Cardiac atrium fibroblast (primary cell): ENCODE measurements around the gene TAF1D. TPM values are rescaled to one million over a fixed set of nuclear protein-coding genes. Genes with fewer than 3 reads are reported as not detected.

Experiments
- total RNA-seq: library from RNA; depleted of rRNA; stranded (reverse); fragments of >200 nt; gene quantifications from 2 replicates; pipeline ENCODE4 v1.2.3, GENCODE V29; 2015

TAF1D gene, protein sequence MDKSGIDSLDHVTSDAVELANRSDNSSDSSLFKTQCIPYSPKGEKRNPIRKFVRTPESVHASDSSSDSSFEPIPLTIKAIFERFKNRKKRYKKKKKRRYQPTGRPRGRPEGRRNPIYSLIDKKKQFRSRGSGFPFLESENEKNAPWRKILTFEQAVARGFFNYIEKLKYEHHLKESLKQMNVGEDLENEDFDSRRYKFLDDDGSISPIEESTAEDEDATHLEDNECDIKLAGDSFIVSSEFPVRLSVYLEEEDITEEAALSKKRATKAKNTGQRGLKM
- 93.0 and 101 TPM in 2 replicates for total RNA-seq

DNA sequence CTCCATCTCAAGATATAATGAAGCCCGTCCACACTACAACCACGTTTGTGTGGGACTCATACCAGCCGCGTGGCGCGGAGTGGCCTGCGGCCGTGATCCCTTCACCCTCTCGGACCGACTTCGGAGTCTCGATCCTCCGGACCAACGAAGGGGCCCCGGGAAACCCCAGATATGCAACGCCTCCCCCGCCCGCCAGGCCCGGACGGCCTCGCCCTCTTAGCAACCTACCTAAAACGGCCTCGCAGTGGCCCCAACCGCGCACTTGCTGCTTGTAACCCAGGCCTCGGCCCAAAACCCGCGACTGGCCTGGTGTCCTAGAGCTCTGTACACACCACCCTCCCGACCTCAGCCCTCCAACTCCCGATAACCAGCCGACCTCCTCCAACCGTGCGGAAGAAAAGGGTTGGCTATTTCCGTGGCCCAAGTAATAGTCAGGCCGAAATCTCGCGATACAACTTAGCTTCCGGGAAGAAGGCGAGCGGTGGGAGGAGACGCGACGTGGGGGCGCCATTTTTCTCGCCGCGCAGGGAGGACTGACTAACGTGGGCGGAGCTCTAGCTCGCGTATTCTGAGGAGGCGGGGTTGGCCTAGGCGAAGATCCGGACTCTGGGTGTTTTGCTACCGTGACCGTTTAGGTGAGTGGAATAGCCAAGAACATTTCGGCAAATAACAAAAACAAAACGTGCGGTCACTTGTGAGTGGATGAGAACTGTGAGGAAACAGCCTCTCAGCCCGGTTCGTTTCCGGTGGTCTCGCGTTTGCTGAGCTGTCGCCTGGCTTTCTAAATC lies at the start of gene TAF1D, which contains the start of gene C11orf54:
Gene TAF1D, minus strand, starts transcription at position 402 of the 788 bp plus-strand sequence. CDS start 2,191 bp downstream, outside the sequence.
Gene C11orf54, plus strand, starts transcription at position 579 of the 788 bp plus-strand sequence. CDS start 5,722 bp downstream, outside the sequence.

DNA sequence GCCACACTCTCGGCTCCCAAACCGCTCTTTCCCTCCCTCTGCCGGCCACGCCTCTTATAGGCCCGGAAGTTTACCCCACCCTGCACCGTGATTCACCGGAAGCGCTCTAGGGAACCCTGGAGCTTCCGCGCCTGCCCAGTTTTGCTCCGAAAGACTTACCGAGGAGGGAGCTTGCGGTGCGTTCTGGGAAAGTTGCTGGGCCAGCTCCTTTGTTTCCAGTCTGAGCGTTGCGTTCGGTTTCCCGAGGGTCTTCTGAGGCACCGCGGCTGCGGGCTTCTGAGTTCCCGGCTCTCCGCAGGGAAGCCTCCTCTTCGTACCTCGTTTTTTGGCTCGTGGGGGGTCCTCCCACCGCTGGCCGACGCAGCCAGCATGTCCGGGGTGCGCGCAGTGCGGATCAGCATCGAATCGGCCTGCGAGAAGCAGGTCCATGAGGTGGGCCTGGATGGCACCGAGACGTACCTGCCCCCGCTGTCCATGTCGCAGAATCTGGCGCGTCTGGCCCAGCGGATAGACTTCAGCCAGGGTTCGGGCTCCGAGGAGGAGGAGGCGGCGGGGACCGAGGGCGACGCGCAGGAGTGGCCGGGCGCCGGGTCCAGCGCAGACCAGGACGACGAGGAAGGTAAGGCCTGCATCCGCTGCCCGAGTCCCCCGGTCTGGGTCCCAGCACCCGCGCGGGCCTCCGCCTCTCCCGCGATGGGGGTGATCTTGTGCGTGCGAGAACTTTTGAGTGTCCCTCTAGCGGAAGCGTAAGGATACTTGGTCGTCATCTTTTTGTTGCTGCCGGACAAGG lies 43.0 kb upstream of the TAF1D start, which contains the start of gene MED17:
Gene MED17, plus strand, starts transcription at position 138 of the 790 bp plus-strand sequence. Its CDS starts 232 bp downstream, at position 370.

Other genes starting within 250 kb of the TAF1D start
- gene SMCO4, start 198.1 kb downstream of the TAF1D start, total RNA-seq: 3.6 and 4.5 TPM in 2 replicates
- 9.9 and 14.1 TPM in 2 replicates for gene CEP295, start 79.8 kb downstream of the TAF1D start, total RNA-seq
- gene C11orf54, start 177 bp upstream of the TAF1D start, total RNA-seq: 14.6 and 16.2 TPM in 2 replicates
- gene MED17, start 42.8 kb upstream of the TAF1D start, total RNA-seq: 19.0 and 24.4 TPM in 2 replicates
- 0.18 TPM in 1 of 2 replicates, not detected in the other for gene VSTM5, start 109.1 kb upstream of the TAF1D start, total RNA-seq